Adrenal gland (tissue), 5 donors: ENCODE results near the gene TMEM117.

Source experiments
- CTCF ChIP-seq, 6 experiments: fragments of 450-650 bp in 4 of 6; fragments of 200-600 bp in 2 of 6; sonication (generic) in 1 of 6; IDR thresholded peaks; 1 replicate in 5 of 6; 2 replicates in 1 of 6; pipeline versions ENCODE4 v1.5.1 to v1.8.0; 2016 to 2021; ENCODE audit warnings: antibody characterized with exemption in 6 of 6, mild to moderate bottlenecking in 2 of 6, moderate library complexity in 1 of 6
- POLR2A ChIP-seq, 2 donors: fragments of 450-650 bp; IDR thresholded peaks; one replicate each; pipeline ENCODE4 v1.6.1; 2017; ENCODE audit warnings: antibody characterized with exemption in 2 of 2, mild to moderate bottlenecking in 2 of 2, moderate library complexity in 1 of 2
- donor health status: DM: no; HTN: no; CAD: no.

GRCh38 chr12:43835656-43836474 is at the start of gene TMEM117:
- no peak for TF ChIP-seq CTCF (IDR thresholded peaks at IDR 0.05)
- TF ChIP-seq POLR2A (IDR thresholded peaks at IDR 0.05): peak; percentile 60 to 81
